NCI-H2081 treated with DMSO at 0.1 percent for 48 hours (cell line): ENCODE results near the gene KRTAP4-2.
"Not testable (repeated sequence)": the region's sequence is repeated elsewhere in the genome, so short reads cannot be mapped to it uniquely, and the experiment has no call there.

ENCODE experiments used
- DNase-seq: peaks from one replicate; lab custom pipeline; 2025; lab: John Stamatoyannopoulos, UW

KRTAP4-2 gene

GRCh38 chr17:41160648-41161047, 17.4 kb downstream of the KRTAP4-2 start, which contains the start of gene KRTAP4-4:
KRTAP4-4 (minus strand) TSS chr17:41160748; CDS start chr17:41160691, 57 bp downstream.
- DNase-seq: no peak

DNA sequence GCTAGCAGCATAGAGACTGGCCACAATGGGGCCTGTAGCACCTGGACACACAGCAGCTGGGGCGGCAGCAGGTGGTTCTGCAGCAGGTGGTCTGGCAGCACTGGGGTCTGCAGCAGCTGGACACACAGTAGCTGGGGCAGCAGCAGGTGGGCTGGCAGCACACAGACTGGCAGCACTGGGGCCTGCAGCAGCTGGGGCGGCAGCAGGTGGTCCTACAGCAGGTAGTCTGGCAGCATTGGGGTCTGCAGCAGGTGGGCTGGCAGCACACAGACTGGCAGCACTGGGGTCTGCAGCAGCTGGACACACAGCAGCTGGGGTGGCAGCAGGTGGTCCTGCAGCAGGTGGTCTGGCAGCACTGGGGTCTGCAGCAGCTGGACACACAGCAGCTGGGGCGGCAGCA, 17.8 kb downstream of the KRTAP4-2 start:
- DNase-seq: not testable (repeated sequence)

- DNase-seq: no peak
Observed at GRCh38 chr17:41153856-41154255, 24.2 kb downstream of the KRTAP4-2 start.

DNA sequence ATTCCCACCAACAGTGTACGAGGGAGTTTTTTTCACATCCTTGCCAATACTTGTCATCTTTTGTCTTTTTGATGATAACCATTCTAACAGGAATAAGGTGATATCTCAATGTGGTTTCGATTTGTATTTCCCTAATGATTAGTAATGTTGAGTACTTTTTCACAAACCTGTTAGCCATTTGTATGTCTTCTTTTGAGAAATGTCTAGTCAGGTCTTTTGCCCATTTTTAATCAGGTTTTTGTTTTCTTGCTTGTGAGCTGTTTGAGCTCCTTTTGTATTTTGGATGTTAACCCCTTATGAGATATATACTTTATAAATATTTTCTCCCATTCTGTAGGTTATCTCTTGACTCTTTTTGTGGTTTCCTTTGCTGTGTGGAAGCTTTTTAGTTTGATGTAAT, 26.5 kb downstream of the KRTAP4-2 start:
- no peak for DNase-seq

- no peak for DNase-seq
Observed at GRCh38 chr17:41150026-41150425, 28.0 kb downstream of the KRTAP4-2 start.

DNA sequence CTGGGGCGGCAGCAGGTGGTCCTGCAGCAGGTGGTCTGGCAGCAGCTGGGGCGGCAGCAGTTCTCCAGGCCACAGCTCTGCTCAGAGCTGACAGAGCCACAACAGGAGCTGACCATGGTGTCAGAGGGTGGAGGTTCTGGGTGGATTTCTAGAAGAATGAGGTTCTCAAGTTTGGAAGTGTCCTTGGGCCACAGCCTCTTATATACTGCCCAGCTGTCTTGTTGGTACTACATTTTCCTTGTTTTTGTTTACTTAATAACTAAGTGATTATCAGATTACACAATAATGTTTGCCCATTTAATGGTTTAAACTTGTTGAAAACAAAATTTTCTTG, 28.4 kb downstream of the KRTAP4-2 start, which contains the start of gene KRTAP4-5:
TSS of gene KRTAP4-5 (minus strand) at position 174 of the 334 bp plus-strand sequence. CDS start at position 116, 58 bp downstream.
- DNase-seq: no peak

GRCh38 chr17:41148971-41149651, 28.9 kb downstream of the KRTAP4-2 start:
- not testable (repeated sequence) for DNase-seq

DNA sequence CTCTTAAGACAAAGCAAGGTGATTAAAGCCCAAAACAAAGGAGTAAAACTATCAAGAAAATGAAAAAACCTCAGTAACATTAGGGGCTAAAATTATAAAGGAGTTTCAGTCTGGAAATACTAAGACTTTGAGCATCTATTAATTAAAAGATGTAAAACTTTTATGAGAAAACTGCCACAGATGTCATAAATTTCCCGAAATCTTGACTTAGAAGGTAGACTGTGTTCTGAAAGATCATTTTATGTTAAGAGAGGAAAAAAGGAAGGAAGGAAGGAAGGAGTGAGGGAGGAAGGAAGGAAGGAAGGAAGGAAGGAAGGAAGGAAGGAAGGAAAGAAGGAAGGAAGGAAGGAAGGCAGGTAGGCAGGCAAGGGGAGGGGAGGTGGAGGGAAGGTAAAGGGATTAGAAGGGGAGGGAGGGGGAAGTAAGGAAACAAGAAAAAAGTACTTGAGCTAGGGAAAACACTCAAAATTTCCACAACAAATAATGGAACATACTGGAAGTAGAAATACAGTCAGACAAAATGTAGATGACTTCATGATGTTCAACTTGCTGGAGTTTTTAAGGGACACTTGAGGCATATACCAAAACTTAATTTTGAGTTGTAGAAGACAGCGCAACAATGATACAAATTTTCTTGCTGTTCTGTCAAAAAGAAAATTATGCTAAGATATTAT, 30.4 kb downstream of the KRTAP4-2 start:
- DNase-seq: no peak

GRCh38 chr17:41145261-41145660, 32.8 kb downstream of the KRTAP4-2 start:
- DNase-seq: no peak

DNA sequence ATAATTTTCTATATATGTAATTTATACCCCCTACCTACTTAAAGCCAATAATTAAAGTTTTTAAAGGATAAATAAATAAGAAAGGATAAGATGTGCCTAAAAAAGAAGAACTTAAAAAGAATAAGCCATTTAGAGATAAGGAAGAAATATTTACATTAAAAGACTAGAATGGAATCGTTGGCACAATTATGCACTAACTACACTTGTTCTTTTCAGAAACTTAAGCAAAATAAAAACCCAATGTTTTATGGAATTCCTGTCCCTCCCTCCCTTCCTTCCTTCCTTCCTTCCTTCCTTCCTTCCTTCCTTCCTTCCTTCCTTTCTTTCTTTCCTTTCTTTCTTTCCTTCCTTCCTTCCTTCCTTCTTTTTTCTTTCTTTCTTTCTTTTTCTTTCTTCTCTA, 33.2 kb downstream of the KRTAP4-2 start:
- DNase-seq: no peak

- no peak for DNase-seq
Observed at GRCh38 chr17:41141361-41141760, 36.7 kb downstream of the KRTAP4-2 start.

- DNase-seq: no peak
Observed at GRCh38 chr17:41140360-41141131, 37.5 kb downstream of the KRTAP4-2 start, which contains the start of gene KRTAP4-6. KRTAP4-6 (minus strand) TSS chr17:41140544; CDS start chr17:41140487, 57 bp downstream.

DNA sequence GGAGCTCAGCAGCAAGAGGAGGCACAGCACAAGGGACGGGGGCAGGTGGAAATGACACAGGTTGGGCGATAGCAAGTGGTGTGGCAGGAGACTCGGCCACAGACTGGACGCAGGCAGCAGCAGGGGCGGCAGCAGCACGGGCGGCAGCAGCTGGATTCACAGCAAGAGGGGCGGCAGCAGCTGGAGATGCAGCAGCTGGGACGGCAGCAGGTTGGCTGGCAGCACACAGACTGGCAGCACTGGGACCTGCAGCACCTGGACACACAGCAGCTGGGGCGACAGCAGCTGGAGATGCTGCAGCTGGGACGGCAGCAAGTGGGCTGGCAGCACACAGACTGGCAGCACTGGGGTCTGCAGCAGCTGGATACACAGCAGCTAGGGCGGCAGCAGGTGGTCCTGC, 38.2 kb downstream of the KRTAP4-2 start:
- not testable (repeated sequence) for DNase-seq

DNA sequence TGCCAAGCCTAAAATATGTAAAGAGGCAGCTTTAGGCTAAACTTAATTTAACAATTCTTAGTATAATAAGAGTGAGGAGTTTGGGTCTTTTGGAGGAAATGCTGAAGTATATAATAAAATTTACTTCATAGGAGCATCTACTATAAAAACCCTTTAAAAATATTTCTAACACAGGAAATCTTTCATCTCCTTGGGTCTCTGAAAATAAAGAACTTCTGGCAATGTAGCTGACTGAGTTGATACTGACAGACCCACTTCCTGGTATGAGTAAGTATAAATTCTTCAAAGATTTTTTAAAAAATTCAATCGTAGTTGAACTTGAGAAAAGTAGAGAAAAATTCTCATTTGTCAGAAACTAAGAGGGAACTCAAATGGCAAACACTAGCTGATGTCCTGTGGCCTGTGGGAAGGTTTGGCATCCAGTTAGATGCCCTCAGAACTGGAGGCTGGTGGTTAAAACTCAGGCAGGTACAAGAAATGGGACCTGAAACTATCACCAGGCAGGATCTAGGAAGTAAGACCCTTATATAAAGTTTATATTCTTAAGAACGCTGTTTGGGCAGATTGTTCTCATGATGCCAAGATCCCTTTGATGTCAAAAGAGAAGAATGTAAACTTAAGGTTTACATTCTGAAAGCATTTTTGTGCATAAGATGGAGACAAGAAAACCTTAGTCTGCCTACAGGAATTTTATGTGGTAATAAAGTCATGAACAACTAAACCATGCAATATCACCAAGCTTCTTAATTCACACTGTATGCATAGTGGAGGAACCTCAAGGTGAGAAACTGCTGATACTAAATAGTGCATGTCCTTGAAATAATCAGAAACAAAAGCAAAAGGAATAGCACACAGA, 43.9 kb downstream of the KRTAP4-2 start:
- DNase-seq: no peak

- no peak for DNase-seq
Observed at GRCh38 chr17:41131979-41132378, 46.0 kb downstream of the KRTAP4-2 start.
